ENCODE measurements around the gene BDH2.

Gene BDH2

DNA sequence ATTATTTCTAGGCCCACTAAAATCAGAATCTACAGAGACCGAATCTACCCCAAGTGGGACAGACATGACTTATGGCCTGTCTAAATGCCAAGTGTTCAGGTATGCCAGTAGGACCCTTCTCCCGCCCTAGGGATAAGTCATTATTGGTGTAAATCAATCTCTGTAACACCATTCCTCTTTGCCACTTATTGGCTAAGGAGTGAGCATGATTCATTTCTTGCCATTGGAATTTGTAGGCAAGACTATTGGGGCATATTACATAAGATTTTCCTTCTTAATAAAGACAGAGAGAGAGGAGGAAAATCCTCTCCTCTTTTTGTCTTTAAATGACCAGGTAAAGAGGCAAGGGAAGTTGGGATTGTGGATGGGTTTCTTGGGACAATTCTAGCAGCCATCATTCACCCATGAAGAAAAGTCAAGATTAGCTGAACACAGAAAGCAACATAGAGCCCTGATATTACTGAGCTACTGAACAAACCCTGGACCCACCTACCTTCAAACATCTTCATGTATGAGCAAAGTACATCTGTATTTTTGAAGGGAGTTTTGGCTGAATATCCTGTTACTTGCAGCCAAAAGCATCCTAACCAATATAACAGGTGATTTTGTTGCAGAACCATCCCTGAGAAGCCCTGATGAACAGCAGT lies 25.7 kb downstream of the BDH2 start:
- TF ChIP-seq TAF1 (IDR thresholded peaks at IDR 0.05; ENCODE audit: borderline replicate concordance, insufficient read depth, low read length) (no peak), SIN3A (IDR thresholded peaks at IDR 0.05; ENCODE audit: borderline replicate concordance, insufficient read depth, low read length) (no peak), FOXP2 (optimal IDR thresholded peaks at IDR 0.05; ENCODE audit: borderline replicate concordance, extremely low read depth, extremely low read length, insufficient read depth) (no peak), POLR2AphosphoS5 (IDR thresholded peaks at IDR 0.05; ENCODE audit: low read depth, low read length) (no peak), REST (IDR thresholded peaks at IDR 0.05; ENCODE audit: insufficient read depth in 1 of 2, low read depth in 2 of 2, low read length in 2 of 2) (no peak)

DNA sequence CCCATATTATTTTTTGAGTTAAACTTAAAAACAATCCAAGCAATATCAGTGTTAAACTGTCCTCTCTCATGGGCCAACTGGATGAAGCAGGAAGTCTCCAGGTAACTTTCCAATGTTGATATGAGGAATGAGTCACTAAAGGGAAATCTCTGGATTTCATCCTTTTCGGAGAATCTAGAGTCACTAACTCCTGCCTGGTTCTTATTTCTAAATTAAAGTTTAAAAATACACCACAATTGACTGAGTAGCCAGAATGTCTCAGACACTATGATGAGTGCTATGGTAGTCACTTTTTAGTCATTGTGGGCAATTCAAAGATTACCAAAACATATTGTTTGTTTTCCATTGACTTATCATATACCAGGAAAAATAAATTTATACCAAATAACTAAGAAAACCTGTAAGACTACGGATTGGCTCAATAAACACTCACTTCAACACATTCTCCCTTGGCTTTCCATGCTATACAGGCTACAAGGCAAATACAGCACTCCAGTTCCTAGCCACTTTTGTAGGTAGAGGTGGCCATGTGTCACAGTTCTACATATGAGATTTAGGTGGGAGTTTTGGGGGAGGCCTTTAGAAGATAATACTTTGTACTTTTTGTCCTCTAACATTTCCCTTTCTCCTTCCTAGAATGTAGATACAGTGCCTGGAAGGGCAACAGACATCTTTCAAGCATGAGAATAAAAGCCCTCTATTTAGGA lies 31.6 kb downstream of the BDH2 start:
- TF ChIP-seq SIN3A (IDR thresholded peaks at IDR 0.05; ENCODE audit: borderline replicate concordance, insufficient read depth, low read length), result no peak
- no peak for TF ChIP-seq REST (IDR thresholded peaks at IDR 0.05; ENCODE audit: insufficient read depth in 1 of 2, low read depth in 2 of 2, low read length in 2 of 2)
- TF ChIP-seq POLR2AphosphoS5 (IDR thresholded peaks at IDR 0.05; ENCODE audit: low read depth, low read length), result no peak
- TF ChIP-seq FOXP2 (optimal IDR thresholded peaks at IDR 0.05; ENCODE audit: borderline replicate concordance, extremely low read depth, extremely low read length, insufficient read depth), result no peak
- no peak for TF ChIP-seq TAF1 (IDR thresholded peaks at IDR 0.05; ENCODE audit: borderline replicate concordance, insufficient read depth, low read length)

- TF ChIP-seq FOXP2 (optimal IDR thresholded peaks at IDR 0.05; ENCODE audit: borderline replicate concordance, extremely low read depth, extremely low read length, insufficient read depth), result no peak
- TF ChIP-seq SIN3A (IDR thresholded peaks at IDR 0.05; ENCODE audit: borderline replicate concordance, insufficient read depth, low read length), result no peak
- TF ChIP-seq REST (IDR thresholded peaks at IDR 0.05; ENCODE audit: insufficient read depth in 1 of 2, low read depth in 2 of 2, low read length in 2 of 2), result no peak
- no peak for TF ChIP-seq POLR2AphosphoS5 (IDR thresholded peaks at IDR 0.05; ENCODE audit: low read depth, low read length)
- TF ChIP-seq TAF1 (IDR thresholded peaks at IDR 0.05; ENCODE audit: borderline replicate concordance, insufficient read depth, low read length), result no peak
These were observed 39.0 kb downstream of the BDH2 start for GRCh38 chr4:103060453-103061148.

DNA sequence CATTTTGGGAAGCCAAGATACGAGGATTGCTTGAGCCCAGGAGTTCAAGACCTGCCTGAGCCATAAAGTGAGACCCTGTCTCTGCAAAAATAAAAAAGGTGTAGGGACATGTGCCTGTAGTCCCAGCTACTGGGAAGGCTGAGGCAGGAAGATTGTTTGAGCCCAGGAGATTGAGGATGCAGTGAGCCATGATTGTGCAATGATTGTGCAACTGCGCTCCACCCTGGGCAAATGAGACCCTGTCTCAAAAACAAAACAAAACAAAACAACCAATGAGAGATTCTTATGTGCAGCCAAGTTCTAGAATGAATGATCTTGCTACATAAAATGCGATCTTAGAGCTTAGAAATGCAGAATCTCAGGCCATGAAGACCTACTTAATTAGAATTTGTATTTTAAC lies 45.6 kb downstream of the BDH2 start:
- TF ChIP-seq REST (IDR thresholded peaks at IDR 0.05; ENCODE audit: insufficient read depth in 1 of 2, low read depth in 2 of 2, low read length in 2 of 2), result no peak

All from PFSK-1 (cell line).